NOMO-1 (cell line): Measurements from ENCODE around the gene ZCCHC4.

Source experiments
- DNase-seq, 2 experiments: peaks; one replicate each; lab custom pipeline; 2025; ENCODE audit not compliant: unreplicated experiment in 2 of 2; lab: John Stamatoyannopoulos, UW

ZCCHC4 gene, protein sequence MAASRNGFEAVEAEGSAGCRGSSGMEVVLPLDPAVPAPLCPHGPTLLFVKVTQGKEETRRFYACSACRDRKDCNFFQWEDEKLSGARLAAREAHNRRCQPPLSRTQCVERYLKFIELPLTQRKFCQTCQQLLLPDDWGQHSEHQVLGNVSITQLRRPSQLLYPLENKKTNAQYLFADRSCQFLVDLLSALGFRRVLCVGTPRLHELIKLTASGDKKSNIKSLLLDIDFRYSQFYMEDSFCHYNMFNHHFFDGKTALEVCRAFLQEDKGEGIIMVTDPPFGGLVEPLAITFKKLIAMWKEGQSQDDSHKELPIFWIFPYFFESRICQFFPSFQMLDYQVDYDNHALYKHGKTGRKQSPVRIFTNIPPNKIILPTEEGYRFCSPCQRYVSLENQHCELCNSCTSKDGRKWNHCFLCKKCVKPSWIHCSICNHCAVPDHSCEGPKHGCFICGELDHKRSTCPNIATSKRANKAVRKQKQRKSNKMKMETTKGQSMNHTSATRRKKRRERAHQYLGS

DNA sequence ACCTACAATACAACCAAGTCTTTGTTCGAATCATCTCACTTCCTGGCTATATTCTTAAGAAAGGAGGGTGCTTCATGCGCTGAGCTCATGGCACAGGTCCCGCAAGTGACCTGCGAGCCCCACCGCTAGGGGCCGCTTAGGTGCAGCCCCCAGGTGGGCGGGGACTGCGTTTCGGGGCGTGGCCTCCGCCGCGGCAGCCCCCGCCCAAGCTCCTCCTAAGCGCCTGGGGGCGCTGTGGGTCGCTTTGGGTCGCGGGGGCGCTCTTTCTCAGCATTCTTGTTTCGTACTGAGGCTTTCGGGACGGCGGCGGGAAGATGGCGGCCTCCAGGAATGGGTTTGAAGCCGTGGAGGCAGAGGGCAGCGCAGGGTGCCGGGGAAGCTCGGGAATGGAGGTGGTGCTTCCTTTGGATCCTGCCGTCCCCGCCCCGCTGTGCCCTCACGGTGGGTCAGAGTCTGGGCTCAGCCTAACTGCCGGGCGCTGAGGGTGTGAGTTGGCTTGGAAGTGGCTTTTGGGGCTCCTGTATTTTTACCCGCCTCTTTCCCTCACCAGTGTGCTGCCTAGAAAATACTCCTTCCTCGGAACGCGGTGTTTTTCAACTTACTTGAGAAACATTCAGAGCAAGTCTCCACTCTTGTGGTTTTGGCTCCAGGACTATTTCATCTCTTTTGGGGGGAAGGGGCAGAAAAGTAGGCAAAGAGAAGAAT lies at the start of gene ZCCHC4:
TSS of gene ZCCHC4 (plus strand) at position 279 of the 705 bp plus-strand sequence. CDS start at position 315, 36 bp downstream.
- DNase-seq: peak; percentile 75 to 86

DNA sequence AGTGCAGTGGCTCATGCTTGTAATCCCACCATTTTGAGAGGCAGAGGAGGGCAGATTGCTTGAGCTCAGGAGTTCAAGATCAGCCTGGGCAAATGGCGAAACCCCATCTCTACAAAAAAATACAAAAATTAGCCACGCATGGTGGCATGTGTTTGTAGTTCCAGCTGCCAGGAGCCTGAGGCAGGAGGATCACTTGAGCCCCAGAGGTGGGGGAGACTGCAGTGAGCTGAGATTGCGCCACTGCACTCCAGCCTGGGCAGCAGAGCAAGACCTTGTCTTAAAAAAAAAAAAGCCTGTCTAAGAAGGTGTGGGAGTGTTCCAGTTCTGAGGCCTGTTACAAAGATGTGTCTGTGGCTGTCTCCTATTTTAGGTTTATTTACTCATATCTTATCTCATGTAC lies 40.7 kb upstream of the ZCCHC4 start:
- no peak for DNase-seq

DNA sequence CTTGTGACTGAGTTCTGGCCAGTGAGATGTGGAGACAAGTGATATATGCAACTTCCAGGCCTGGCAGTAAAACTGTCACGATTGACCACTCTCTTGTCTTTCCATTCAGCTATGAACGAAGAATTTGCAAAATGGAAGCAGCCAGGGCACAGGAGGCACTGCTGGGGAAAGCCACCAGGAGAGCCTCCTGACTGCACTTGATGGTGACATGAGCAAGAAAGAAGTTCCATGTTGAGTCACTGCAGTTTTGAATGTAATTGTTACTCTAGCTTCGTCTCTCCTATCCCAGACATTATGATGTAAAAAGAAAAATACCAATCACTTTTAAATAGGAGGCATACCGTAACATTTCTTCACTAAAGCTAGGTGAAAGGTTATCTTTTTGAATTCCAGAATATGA lies 32.4 kb upstream of the ZCCHC4 start:
- no peak for DNase-seq

DNA sequence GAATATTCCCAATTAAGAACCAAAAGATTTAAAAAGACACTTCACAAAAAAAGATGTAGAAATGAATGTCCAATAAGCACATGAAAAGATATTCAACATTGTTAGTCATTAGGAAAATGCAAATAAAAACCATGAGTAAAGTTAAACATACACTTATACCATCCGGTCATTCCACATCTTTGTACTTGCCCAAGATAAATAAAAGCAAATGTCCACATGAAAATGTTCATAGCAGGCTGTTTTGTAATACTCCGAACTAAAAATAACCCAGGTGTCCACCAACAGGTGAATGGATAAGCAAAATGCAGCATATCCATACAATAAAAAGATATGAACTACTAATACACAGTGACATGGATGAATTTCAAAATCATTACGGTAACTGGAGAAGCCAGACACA lies 28.6 kb upstream of the ZCCHC4 start:
- DNase-seq: no peak

DNA sequence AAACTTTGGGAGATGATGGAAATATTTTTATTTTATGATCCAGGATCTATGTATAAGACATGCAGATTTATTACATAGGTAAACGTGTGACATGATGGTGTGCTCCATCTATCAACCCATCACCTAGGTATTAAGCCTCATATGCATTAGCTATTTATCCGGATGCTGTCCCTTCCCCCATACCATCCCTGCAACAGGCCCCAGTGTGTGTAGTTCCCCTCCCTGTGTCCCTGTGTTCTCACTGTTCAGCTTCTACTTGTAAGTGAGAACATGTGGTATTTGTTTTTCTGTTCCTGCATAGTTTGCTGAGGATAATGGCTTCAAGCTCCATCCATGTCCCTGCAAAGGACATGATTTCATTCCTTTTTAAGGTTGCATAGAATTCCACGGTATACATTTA lies 28.1 kb upstream of the ZCCHC4 start:
- DNase-seq: no peak

DNA sequence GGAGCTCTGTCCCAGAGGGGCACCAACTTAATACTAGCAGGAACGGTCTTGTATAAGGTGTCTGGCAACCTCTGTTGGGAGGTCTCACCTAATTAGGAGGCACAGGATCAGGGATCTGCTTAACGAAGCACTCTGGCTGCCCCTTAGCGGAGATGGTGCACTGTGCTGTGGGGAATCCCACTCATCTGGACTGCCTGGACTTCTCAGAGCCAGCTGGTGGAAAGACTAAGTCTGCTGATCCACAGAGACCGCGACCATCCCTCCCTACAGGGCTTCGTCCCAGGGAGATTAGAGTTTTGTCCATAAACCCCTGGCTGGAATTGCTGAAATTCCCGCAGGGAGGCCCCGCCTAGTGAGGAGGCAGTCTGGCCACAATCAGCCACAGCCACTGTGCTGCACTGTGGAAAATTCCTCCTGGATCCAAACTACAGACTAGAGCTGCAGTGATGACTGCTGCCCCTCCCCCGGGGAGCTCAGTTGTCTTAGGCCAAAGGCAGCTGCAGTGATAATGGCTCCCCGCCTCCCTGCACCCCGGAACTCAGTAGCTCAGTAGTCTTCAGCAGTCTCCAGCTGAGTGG lies 22.0 kb upstream of the ZCCHC4 start:
- no peak for DNase-seq

DNA sequence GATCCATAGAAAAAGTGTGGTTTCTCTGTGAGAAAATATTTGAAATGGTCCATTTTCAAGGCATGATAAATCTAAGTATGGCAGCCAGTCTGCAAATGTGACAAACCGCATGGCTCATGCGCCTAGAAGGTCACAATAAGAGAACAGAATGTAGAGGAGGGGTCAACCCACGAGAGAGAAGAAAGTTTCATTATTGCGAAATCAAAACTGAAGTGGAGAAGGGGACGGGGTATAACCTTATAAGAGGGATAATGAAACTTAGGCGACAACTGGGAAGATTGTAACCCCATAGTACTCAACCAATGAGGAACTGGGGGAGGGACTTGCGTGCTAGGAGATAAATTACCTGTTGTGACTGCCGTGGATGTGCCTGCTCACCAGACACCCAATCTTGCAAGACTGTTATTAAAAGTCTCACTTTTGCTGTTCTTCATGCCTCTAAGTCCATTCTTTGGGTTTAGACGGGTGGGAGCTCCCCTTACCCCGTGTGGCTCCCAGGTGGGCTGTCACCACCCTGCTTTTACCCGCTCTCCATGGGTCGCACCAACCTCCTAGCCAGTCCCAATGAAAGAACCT lies 21.3 kb upstream of the ZCCHC4 start:
- DNase-seq: no peak

DNA sequence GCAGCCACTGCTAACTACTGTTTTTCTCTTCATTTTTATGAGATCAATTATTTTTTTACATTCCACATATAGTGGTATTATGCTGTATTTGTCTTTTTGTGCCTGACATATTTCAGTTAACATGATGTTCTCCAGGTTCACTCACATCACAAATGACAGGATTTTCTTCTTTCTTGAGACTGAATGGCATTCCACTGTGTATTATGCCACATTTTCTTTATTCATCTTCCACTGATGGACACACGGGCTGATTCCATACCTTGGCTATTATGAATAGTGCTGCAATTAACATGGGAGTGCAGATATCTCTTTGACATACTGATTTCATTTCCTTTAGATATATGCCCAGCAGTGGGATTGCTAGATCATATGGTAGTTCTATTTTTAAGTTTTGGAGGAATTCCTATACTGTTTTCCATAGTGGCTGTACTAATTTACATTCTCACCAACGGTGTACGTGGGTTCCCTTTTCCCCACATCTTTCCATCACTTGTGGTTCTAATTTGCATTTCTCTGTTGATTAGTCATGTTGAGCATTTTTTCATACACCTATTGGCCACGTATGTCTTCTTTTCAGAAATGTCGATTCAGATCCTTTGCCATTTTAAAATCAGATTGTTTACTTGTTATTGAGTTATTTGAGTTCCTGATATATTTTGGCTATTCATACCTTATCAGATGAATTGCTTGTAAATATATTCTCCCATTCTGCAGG lies 14.9 kb upstream of the ZCCHC4 start:
- no peak for DNase-seq

DNA sequence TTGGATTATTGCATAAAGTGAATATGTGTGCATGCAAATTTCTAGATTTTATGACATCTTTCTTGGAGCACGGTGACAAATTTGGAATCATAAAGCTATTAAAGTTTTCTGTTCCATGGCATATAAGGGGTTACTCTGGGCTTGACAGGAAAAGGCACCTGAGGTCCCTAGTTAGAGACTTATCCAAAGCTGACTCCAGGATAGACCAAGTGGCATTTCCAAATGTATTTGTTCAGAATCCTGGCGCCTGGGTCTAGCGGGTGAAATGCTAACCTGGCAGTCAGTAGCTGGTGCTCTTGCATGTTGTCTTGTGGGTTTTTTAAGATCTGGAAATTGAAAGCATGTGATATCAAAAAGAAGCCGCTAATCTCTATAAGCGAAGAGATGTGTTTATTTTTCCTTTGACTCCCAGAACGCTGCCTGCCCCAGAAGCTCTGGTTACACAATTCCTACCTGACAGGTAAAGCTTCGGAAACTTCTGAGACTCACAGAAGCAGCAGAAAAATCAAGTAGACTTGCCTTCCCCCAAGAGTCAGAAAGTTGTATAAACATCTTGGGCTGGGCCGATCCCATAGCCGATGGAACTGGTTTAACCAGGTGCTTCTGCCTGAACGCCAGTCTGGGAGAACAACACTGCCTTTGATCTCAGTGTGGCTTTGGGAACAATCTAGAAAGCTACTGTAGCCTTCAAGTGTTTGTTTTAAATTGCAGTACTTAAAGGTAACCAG lies 12.9 kb upstream of the ZCCHC4 start:
- DNase-seq: no peak

DNA sequence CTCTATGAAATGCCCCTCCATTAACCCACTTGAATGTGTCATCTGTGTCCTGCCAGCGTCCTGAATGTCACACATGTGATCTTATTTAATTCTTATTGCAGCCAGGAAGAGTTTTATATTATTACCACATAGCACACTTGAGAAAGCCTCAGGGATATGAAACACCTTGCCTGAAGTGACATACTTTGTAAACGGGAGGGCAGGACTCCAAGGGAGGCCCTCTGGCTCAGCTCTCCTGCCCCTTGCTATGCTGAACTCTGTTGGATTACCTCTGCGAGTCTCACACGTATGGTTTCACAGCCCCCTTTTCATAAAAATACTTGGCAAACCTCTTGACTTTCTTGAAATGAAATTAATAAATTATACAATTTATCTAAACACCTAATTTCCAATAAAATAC lies 11.1 kb upstream of the ZCCHC4 start:
- no peak for DNase-seq

DNA sequence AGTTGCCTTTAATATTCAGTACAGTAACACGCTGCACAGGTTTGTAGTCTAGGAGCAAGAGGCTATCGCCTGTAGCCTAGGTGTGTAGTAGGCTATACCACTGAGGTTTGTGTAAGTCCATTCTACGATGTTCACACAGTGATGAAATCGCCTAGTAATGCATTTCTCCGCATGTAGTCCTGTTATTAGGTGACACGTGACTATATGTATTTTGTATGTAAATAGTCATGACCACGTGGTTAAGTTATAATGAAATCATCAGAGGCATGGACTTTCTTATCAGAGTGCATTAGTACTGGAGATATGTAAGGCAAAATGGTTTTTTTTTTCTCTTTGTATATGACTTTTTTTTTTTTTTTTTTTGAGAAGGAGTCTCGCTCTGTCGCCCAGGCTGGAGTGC lies 9.9 kb upstream of the ZCCHC4 start:
- no peak for DNase-seq

DNA sequence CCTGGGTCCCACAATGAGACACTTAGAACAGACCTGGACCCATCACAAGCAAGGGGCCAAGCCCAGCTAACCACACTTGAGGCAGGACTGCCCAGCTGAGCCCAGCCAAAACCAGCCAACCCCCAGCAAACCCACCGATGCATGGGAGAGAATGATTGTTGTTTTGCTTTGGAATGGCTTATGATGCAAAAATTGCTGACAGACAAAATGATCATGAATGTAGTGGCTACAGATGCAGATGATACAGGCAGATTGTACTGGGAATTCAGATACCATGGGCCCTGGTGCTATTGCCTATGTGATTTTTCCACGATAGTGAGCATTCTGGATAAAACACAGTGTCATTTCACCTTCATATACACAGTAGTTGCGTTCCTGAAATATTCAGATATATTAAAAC lies 9.0 kb upstream of the ZCCHC4 start:
- no peak for DNase-seq

DNA sequence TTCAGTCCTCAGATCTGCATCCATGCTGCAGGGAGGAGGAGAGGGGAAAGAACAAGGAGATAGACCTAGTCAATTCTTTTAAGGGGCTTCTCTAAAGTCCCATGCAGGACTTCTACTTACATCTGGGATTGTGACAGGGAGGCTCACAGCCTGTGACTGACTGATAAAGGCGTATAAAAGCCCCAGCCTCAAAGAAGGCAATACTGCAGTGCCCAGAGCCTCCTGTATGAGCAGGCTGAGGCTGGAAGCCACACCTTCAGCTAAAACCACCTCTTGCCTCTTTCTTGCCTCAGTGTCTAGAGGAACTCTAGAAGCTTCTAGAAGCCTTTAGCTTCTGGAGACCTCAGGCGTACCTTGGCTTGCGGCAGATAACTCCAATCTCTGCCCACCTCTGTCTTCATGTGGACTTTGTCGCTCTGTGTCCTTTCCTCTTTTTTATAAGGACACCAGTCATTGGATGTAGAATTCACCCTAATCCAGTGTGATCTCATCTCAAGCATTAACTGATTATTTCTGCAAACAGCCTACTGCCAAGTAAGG lies 6.0 kb upstream of the ZCCHC4 start:
- no peak for DNase-seq

DNA sequence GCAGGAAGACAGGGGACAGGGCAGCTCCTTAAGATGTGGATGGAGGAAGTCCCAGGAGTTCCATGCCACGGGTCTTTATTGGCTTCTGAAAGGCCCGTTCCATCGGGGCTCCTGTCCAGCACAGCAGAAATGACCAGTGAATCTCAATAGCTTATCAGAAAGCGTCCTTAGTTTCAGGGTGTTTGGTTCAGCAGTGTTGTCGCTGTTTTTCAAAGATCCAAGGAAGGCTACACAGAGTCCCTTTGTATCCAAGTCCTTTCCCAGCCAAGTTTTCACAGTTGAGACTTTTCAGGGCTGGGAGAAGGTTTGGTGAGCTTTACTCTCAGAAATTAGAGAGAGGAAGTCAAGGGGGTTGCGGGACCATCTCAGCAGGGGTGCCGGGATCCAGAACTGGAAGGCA lies 5.0 kb upstream of the ZCCHC4 start:
- DNase-seq: no peak

DNA sequence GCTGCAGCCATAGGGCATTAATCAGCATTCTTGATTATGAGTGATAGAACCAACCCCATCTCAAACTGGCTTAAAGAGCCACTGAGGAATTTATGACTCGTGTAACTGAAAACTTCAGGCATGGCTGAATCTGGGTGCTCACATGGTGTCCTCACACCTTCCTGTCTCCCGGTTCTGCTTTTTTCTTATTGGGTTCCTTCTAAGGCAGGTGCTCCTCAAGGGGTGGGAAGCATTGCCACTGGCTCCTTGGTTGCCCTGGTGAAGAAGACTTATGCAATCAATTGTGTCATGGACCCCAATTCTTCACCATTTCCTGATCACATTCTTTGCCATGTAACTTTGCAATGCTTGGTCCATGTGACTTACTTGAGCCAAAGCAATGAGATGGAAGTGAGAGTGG lies 4.3 kb upstream of the ZCCHC4 start:
- peak; percentile 19 to 29 for DNase-seq

DNA sequence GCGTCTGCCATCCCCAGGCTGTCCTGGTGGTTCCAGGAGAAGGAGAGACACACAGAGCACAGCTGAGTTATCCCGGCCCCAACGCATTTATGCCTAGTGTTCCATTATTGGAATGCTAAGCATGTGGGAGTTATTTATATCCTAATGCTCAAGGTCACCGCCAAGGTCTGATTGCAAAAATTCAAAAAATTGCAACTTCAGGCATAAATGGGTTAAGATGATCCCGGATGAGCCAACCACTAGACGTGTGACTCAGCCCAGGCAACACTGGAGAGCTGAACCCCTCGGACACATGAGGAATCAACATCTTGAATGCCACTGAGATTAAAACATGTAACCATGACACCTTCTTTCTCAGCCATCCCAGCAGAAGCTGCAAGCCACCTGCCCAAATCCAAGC lies 3.8 kb upstream of the ZCCHC4 start:
- DNase-seq: no peak

DNA sequence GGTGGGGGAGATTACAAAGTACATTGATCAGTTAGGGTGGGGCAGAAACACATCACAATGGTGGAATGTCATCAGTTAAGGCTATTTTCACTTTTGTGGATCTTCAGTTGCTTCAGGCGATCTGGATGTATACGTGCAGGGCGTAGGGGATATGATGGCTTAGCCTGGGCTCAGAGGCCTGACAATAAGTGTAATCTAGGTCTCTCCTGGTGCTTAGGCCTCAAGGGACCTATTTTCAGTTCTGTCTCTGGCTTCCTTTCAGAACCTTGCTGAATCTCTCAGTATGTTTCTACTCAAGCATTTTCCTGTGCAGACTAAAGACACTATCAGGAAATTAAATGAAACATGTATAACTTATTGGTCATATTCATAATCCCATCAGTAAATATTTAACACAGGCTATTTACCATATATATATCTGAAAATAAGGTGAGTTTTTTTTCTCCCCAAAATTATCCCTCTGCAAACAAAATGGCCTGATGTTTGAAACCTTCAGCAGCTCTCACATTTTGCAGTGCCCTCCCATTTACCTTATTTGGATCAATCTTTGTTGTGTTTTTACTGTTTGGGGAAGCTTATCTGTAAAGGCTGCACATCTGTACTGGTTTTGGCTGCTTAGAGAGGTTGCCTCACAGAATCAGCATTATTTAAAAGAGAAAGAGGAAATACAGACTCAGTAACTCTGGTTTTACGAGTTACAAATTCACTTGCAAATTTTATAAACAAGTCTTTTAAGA lies 2.3 kb upstream of the ZCCHC4 start:
- DNase-seq: peak; percentile 26 to 71

DNA sequence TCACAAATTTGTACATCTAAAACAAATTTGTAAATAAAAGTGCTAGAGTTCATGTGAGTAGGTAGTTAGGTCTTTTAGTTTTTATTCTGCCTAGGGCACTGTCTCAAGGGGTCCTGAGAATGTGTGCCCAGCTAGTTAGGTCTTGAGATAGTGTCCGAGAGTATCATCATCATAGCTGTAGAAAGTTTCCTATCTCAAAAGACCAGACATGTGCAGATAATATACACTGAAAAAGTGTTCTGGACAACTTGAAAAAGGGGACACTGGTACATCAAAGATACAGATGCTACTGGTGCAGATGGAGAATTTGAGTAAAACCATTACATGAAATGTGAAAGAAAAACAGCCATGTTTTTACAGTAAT lies 1.8 kb upstream of the ZCCHC4 start:
- no peak for DNase-seq

DNA sequence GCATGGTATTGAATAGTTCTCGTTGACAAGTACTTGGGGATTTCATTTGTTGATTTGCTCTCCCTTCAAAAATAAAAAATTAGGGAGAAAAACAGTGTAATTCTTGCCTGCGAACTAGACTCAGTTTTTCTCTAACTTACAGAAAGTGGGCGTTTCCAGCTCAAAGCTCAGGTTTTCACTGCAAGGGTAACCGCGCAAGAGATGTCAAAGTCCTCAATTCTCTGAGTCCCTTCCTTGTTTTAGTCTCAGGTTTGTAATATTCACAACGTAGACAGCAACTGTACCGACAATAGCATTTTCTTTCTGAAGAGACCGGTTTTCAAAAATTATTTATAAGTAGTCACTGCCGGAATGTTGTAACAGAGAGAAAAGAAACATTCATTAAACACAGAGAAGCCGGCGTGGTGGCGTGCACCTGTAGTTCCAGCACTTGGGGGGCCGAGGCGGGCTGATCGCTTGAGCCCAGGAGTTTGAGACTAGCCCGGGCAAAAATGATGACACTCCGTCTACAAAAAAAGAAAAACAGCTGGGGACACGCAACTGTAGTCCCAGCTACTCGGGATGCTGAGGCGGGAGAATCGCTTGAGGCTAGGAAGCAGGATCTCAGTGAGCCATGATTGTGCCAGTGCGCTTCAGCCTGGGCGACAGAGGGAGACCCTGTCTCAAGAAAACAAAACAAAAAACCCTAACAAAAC lies 774 bp downstream of the ZCCHC4 start:
- peak in 1 of 2 experiments; percentile 39 for DNase-seq
